HEK293 (cell line): ENCODE results near the gene CHCHD6.

Source experiments
- CTCF ChIA-PET: fragments of 350-600 bp; formaldehyde crosslinking; extraction: SDS; loops from one replicate; lab custom pipeline; 2021; ENCODE audit warnings: antibody characterized with exemption; lab: Yijun Ruan, JAX
- POLR2A ChIA-PET: fragments of 300-600 bp; formaldehyde crosslinking; extraction: SDS; loops from one replicate; lab custom pipeline; 2020; ENCODE audit warnings: antibody characterized with exemption, inconsistent platforms; lab: Yijun Ruan, JAX
- H3K27ac ChIP-seq: fragments of 200-500 bp; sonication (Bioruptor generic); 2 replicates; pipeline ENCODE4 v1.5.1; 2014; ENCODE audit warnings: low read depth, low read length, control low read depth, inconsistent platforms; ENCODE audit errors: extremely low read depth
- H3K36me3 ChIP-seq, 2 experiments: fragments of 200-500 bp in 1 of 2; sonication (Bioruptor generic) in 1 of 2; 1 replicate in 1 of 2; 2 replicates in 1 of 2; pipeline ENCODE4 v1.5.1; 2014 to 2017; ENCODE audit warnings: inconsistent platforms in 2 of 2, low read length in 2 of 2; ENCODE audit not compliant: control insufficient read depth in 2 of 2, insufficient read depth in 1 of 2
- H3K4me1 ChIP-seq: fragments of 200-500 bp; sonication (Bioruptor generic); 2 replicates; pipeline ENCODE4 v1.5.1; 2014; ENCODE audit warnings: mild to moderate bottlenecking, low read length, inconsistent platforms; ENCODE audit not compliant: control insufficient read depth, insufficient read depth
- H3K4me3 ChIP-seq: 2 replicates; pipeline ENCODE4 v1.5.1; 2011; ENCODE audit warnings: low read depth, mild to moderate bottlenecking, control low read depth, low read length, moderate library complexity
- H3K9me3 ChIP-seq: fragments of 200-500 bp; sonication (Bioruptor generic); 2 replicates; pipeline ENCODE4 v1.5.1; 2014; ENCODE audit warnings: low read depth, low read length, inconsistent platforms; ENCODE audit not compliant: control insufficient read depth, insufficient read depth
- BCL11B ChIP-seq: fragments of 450-650 bp; formaldehyde crosslinking; IDR thresholded peaks from 2 replicates; pipeline ENCODE4 v1.5.1; 2016; ENCODE audit warnings: low read depth, missing biosample characterization, missing genetic modification characterization
- CTCF ChIP-seq: fragments of 450-650 bp; formaldehyde crosslinking; IDR thresholded peaks from 2 replicates; pipeline ENCODE4 v1.5.1; 2016; ENCODE audit warnings: missing biosample characterization, missing genetic modification characterization
- GLIS1 ChIP-seq: fragments of 450-650 bp; formaldehyde crosslinking; IDR thresholded peaks from 2 replicates; pipeline ENCODE4 v1.5.1; 2016; ENCODE audit warnings: missing biosample characterization, missing genetic modification characterization
- OVOL3 ChIP-seq: fragments of 450-650 bp; formaldehyde crosslinking; IDR thresholded peaks from 2 replicates; pipeline ENCODE4 v1.5.1; 2016; ENCODE audit warnings: missing biosample characterization, missing genetic modification characterization
- ZNF132 ChIP-seq: fragments of 450-650 bp; formaldehyde crosslinking; IDR thresholded peaks from 2 replicates; pipeline ENCODE4 v1.5.1; 2017; ENCODE audit warnings: missing biosample characterization, missing genetic modification characterization, borderline replicate concordance
- ZNF138 ChIP-seq: fragments of 450-650 bp; formaldehyde crosslinking; IDR thresholded peaks from 2 replicates; pipeline ENCODE4 v1.5.1; 2016; ENCODE audit warnings: missing biosample characterization, missing genetic modification characterization, borderline replicate concordance
- ZNF157 ChIP-seq: fragments of 450-650 bp; formaldehyde crosslinking; IDR thresholded peaks from 2 replicates; pipeline ENCODE4 v1.5.1; 2016; ENCODE audit warnings: missing biosample characterization, missing genetic modification characterization
- ZNF19 ChIP-seq: fragments of 450-650 bp; formaldehyde crosslinking; IDR thresholded peaks from 2 replicates; pipeline ENCODE4; 2016; ENCODE audit warnings: missing biosample characterization, missing genetic modification characterization, low read depth
- ZNF202 ChIP-seq: fragments of 450-650 bp; formaldehyde crosslinking; IDR thresholded peaks from 2 replicates; pipeline ENCODE4 v1.5.1; 2016; ENCODE audit warnings: missing biosample characterization, missing genetic modification characterization, borderline replicate concordance
- ZNF324 ChIP-seq: fragments of 450-650 bp; formaldehyde crosslinking; IDR thresholded peaks from 2 replicates; pipeline ENCODE4 v1.5.1; 2016; ENCODE audit warnings: missing biosample characterization, missing genetic modification characterization
- ZNF510 ChIP-seq: fragments of 450-650 bp; formaldehyde crosslinking; IDR thresholded peaks from 2 replicates; pipeline ENCODE4 v1.5.1; 2018; ENCODE audit warnings: mild to moderate bottlenecking, missing genetic modification characterization, missing biosample characterization; ENCODE audit not compliant: insufficient replicate concordance
- ZNF544 ChIP-seq: fragments of 450-650 bp; formaldehyde crosslinking; IDR thresholded peaks from 2 replicates; pipeline ENCODE4 v1.5.0; 2017; ENCODE audit warnings: missing biosample characterization, missing genetic modification characterization
- ZNF654 ChIP-seq: fragments of 450-650 bp; formaldehyde crosslinking; IDR thresholded peaks from 2 replicates; pipeline ENCODE4 v1.5.1; 2016; ENCODE audit warnings: low read depth, missing biosample characterization, missing genetic modification characterization
- ZNF76 ChIP-seq: fragments of 450-650 bp; formaldehyde crosslinking; IDR thresholded peaks from 2 replicates; pipeline ENCODE4; 2016; ENCODE audit warnings: low read depth, missing biosample characterization, missing genetic modification characterization, borderline replicate concordance
- ZNF785 ChIP-seq: fragments of 450-650 bp; formaldehyde crosslinking; IDR thresholded peaks from 2 replicates; pipeline ENCODE4 v1.5.1; 2016; ENCODE audit warnings: missing biosample characterization, missing genetic modification characterization
- ZSCAN16 ChIP-seq: fragments of 450-650 bp; formaldehyde crosslinking; IDR thresholded peaks from 2 replicates; pipeline ENCODE4 v1.5.1; 2016; ENCODE audit warnings: missing biosample characterization, missing genetic modification characterization
- ZSCAN30 ChIP-seq: fragments of 450-650 bp; IDR thresholded peaks from 2 replicates; pipeline ENCODE4 v1.5.1; 2018; ENCODE audit warnings: missing biosample characterization, mild to moderate bottlenecking, missing genetic modification characterization, moderate library complexity
- TF ChIP-seq, protein P1 (sequence below): fragments of 450-650 bp; formaldehyde crosslinking; IDR thresholded peaks from 2 replicates; pipeline ENCODE4 v1.5.1; 2016; ENCODE audit warnings: missing biosample characterization, missing genetic modification characterization
- TF ChIP-seq, protein P2 (sequence below): fragments of 450-650 bp; formaldehyde crosslinking; IDR thresholded peaks from 2 replicates; pipeline ENCODE4 v1.5.1; 2016; ENCODE audit warnings: missing biosample characterization, missing genetic modification characterization
- TF ChIP-seq, protein P3 (sequence below): fragments of 450-650 bp; formaldehyde crosslinking; IDR thresholded peaks from 2 replicates; pipeline ENCODE4; 2016; ENCODE audit warnings: missing biosample characterization, missing genetic modification characterization

Gene CHCHD6

DNA sequence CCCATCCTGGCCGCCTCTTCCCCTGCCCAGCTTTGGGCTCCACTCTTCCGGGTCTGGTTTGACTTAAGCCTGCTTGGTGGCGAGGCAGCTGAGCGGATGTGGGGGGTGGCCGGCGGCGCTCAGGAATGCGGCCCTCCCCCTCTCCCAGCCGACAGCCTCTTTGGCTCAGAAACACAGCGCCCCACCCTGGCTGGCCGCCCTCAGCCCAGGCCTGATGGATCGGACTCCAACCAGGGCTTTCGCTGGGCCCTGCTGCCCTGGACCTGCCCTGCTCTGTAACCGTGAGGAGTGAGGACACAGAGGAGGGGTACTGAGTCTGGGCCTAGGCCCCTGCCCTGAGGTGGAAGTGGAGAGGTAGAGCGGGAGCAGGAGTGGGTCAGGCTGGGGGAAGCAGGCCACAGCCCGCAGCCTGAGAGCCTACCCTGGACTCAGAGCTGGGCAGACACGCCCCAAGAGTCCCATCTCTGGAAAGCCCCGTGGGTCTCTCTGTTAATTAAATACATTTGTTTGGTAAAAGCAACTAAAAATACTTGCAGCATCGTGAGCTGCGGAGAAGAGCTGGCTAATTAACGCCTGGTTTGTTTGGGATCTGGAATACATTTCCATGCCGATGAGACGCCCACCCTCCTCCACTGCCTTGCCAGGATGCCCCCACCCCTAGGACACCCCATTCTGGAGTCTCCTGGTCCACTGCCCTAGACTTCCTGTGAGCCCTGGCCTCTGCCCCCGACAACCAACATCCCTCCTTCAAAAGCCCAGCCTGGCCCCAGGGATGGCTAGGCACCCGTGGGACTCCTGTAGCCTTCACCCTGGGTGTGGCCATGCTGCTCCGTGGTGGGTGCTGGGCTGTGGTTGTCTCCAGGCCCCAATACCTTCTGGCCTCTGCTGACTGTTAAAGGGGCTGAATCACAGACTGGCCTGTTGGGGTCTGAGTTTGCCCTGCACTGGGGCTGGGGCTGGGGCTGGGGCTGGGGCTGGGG, 298.4 kb downstream of the CHCHD6 start:
- H3K27ac ChIP-seq, result no peak overlapping the region
- H3K9me3 ChIP-seq, result no peaks in the 10 kb centered on the region
- ChIA-PET POLR2A (no interaction called here), CTCF (interaction anchor here (0.8 kb wide), 1 partner anchor 213 kb away, joined by 3 read pairs; no protein-coding TSS in a partner anchor)
- peaks cover 0 to 31% of the 10 kb centered on the region in 2 experiments; a peak in 1 of 3 replicates for H3K36me3 ChIP-seq
- H3K4me1 ChIP-seq, result no peaks in the 10 kb centered on the region; the same call in 1 of the 2 replicates
- TF ChIP-seq ZNF138 (tag by site-specific recombination), result no peak
- no peak for TF ChIP-seq CTCF (tag by site-specific recombination)
- TF ChIP-seq ZNF324 (tag by site-specific recombination), result no peak
- TF ChIP-seq ZNF19 (tag by site-specific recombination), result no peak
- TF ChIP-seq, protein P1, sequence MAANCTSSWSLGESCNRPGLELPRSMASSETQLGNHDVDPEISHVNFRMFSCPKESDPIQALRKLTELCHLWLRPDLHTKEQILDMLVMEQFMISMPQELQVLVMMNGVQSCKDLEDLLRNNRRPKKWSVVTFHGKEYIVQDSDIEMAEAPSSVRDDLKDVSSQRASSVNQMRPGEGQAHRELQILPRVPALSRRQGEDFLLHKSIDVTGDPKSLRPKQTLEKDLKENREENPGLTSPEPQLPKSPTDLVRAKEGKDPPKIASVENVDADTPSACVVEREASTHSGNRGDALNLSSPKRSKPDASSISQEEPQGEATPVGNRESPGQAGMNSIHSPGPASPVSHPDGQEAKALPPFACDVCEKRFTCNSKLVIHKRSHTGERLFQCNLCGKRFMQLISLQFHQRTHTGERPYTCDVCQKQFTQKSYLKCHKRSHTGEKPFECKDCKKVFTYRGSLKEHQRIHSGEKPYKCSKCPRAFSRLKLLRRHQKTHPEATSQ (tag by site-specific recombination), result no peak
- TF ChIP-seq, protein P2, sequence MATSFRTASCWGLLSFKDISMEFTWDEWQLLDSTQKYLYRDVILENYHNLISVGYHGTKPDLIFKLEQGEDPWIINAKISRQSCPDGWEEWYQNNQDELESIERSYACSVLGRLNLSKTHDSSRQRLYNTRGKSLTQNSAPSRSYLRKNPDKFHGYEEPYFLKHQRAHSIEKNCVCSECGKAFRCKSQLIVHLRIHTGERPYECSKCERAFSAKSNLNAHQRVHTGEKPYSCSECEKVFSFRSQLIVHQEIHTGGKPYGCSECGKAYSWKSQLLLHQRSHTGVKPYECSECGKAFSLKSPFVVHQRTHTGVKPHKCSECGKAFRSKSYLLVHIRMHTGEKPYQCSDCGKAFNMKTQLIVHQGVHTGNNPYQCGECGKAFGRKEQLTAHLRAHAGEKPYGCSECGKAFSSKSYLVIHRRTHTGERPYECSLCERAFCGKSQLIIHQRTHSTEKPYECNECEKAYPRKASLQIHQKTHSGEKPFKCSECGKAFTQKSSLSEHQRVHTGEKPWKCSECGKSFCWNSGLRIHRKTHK (tag by site-specific recombination), result no peak
- no peak for TF ChIP-seq ZNF654
- TF ChIP-seq ZNF76 (tag by site-specific recombination), result no peak
- TF ChIP-seq ZNF544, result no peak
- TF ChIP-seq BCL11B (tag by site-specific recombination), result no peak
- no peak for TF ChIP-seq ZSCAN16
- no peak for TF ChIP-seq GLIS1 (tag by site-specific recombination)
- no peak for TF ChIP-seq OVOL3 (tag by site-specific recombination)
- no peak for TF ChIP-seq ZSCAN30 (tag by site-specific recombination)
- TF ChIP-seq ZNF785 (tag by site-specific recombination), result no peak
- TF ChIP-seq ZNF132 (tag by site-specific recombination), result no peak
- H3K4me3 ChIP-seq, result no peak overlapping the region

- POLR2A ChIA-PET, result no interaction called here
- H3K36me3 ChIP-seq, result peaks cover 0 to 31% of the 10 kb centered on the region in 2 experiments; a peak in 1 of 3 replicates
- H3K27ac ChIP-seq, result no peak overlapping the region
- CTCF ChIA-PET, result no interaction called here
- no peaks in the 10 kb centered on the region for H3K9me3 ChIP-seq
- TF ChIP-seq ZNF510 (tag by site-specific recombination) (no peak), ZNF202 (tag by site-specific recombination) (no peak), ZNF157 (tag by site-specific recombination) (no peak)
- TF ChIP-seq, protein P3, sequence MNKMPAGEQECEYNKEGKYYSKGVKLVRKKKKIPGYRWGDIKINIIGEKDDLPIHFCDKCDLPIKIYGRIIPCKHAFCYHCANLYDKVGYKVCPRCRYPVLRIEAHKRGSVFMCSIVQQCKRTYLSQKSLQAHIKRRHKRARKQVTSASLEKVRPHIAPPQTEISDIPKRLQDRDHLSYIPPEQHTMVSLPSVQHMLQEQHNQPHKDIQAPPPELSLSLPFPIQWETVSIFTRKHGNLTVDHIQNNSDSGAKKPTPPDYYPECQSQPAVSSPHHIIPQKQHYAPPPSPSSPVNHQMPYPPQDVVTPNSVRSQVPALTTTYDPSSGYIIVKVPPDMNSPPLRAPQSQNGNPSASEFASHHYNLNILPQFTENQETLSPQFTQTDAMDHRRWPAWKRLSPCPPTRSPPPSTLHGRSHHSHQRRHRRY (tag by site-specific recombination), result no peak
- no peaks in the 10 kb centered on the region; the same call in 1 of the 2 replicates for H3K4me1 ChIP-seq
- H3K4me3 ChIP-seq, result no peak overlapping the region
Measured at GRCh38 chr3:127003175-127003555, 299.1 kb downstream of the CHCHD6 start.
